WTC11 (cell line): ENCODE measurements around the gene ATP6V0D1. TPM values are rescaled to one million over a fixed set of nuclear protein-coding genes. Genes with fewer than 3 reads are reported as not detected.
A peak's percentile ranks its signal among the peaks of the same experiment; 100 is the strongest.

Experiments
- ATAC-seq: fragments of 200-7000 bp; cut with Tn5 transposase; 2 replicates; pipeline ENCODE4 v1.10.0; 2021; ENCODE audit warnings: mild to moderate bottlenecking, moderate library complexity
- CTCF ChIA-PET: fragments of 300-600 bp; sonication (Branson Sonifier 250); formaldehyde crosslinking; loops from one replicate; lab custom pipeline; 2021; ENCODE audit warnings: antibody characterized with exemption; lab: Charles Lee
- POLR2A ChIA-PET: fragments of 350-600 bp; sonication (Branson Sonifier 250); formaldehyde crosslinking; loops from one replicate; lab custom pipeline; 2021; ENCODE audit warnings: antibody characterized with exemption; lab: Charles Lee
- DNase-seq: peaks from one replicate; pipeline ENCODE4 v3.0.0; 2021; ENCODE audit warnings: low spot score
- H3K27ac Mint-ChIP-seq: 2 replicates; pipeline ENCODE4 v1.8.0; 2021; ENCODE audit warnings: mixed read lengths
- H3K27me3 Mint-ChIP-seq: 2 replicates; pipeline ENCODE4 v1.8.0; 2021; ENCODE audit warnings: low read depth, mild to moderate bottlenecking, moderate library complexity, mixed read lengths
- H3K36me3 Mint-ChIP-seq: 2 replicates; pipeline ENCODE4 v1.8.0; 2021; ENCODE audit warnings: mixed read lengths
- H3K4me1 Mint-ChIP-seq: 2 replicates; pipeline ENCODE4 v1.8.0; 2022; ENCODE audit warnings: mixed read lengths
- H3K4me3 Mint-ChIP-seq: 2 replicates; pipeline ENCODE4 v1.8.0; 2021; ENCODE audit warnings: mild to moderate bottlenecking, moderate library complexity, mixed read lengths
- H3K9me3 Mint-ChIP-seq: 2 replicates; pipeline ENCODE4 v1.8.0; 2021; ENCODE audit warnings: mixed read lengths
- FOXP1 ChIP-seq: sonication (generic); formaldehyde crosslinking; IDR thresholded peaks from 2 replicates; pipeline ENCODE4 v1.8.0; 2022; ENCODE audit warnings: missing genetic modification reagents, mild to moderate bottlenecking, moderate library complexity, borderline replicate concordance
- GRHL2 ChIP-seq: fragments of 250-450 bp; sonication (Bioruptor Pico); IDR thresholded peaks from 2 replicates; pipeline ENCODE4 v1.8.0; 2022; ENCODE audit warnings: mild to moderate bottlenecking, moderate library complexity; ENCODE audit not compliant: insufficient replicate concordance, severe bottlenecking
- KAT7 ChIP-seq: sonication (generic); formaldehyde crosslinking; IDR thresholded peaks from 2 replicates; pipeline ENCODE4 v1.8.1; 2023; ENCODE audit warnings: missing genetic modification reagents, mild to moderate bottlenecking, borderline replicate concordance
- NFATC4 ChIP-seq: fragments of 250-450 bp; sonication (Bioruptor Pico); IDR thresholded peaks from 2 replicates; pipeline ENCODE4 v1.9.0; 2021; ENCODE audit warnings: mild to moderate bottlenecking
- NR3C1 ChIP-seq: sonication (generic); formaldehyde crosslinking; conservative IDR thresholded peaks from 2 replicates; pipeline ENCODE4 v1.8.1; 2023; ENCODE audit warnings: low read depth, mild to moderate bottlenecking, missing genetic modification reagents
- OVOL2 ChIP-seq: fragments of 250-450 bp; sonication (Bioruptor Pico); IDR thresholded peaks from 2 replicates; pipeline ENCODE4 v1.9.0; 2021; ENCODE audit warnings: mild to moderate bottlenecking, borderline replicate concordance
- SMAD3 ChIP-seq: sonication (generic); formaldehyde crosslinking; IDR thresholded peaks from 2 replicates; pipeline ENCODE4 v1.8.0; 2022; ENCODE audit warnings: missing genetic modification reagents, mild to moderate bottlenecking, borderline replicate concordance
- SMAD4 ChIP-seq: sonication (generic); formaldehyde crosslinking; IDR thresholded peaks from 2 replicates; pipeline ENCODE4 v1.8.0; 2022; ENCODE audit warnings: mild to moderate bottlenecking, missing genetic modification reagents
- TP53 ChIP-seq: sonication (generic); formaldehyde crosslinking; IDR thresholded peaks from 2 replicates; pipeline ENCODE4 v1.8.1; 2023; ENCODE audit warnings: mild to moderate bottlenecking, missing genetic modification reagents
- ZBTB21 ChIP-seq: sonication (generic); formaldehyde crosslinking; IDR thresholded peaks from 2 replicates; pipeline ENCODE4 v1.8.1; 2023; ENCODE audit warnings: mild to moderate bottlenecking, missing genetic modification reagents, borderline replicate concordance
- ZNF219 ChIP-seq: sonication (generic); formaldehyde crosslinking; IDR thresholded peaks from 2 replicates; pipeline ENCODE4 v1.8.0; 2023; ENCODE audit warnings: missing genetic modification reagents, mild to moderate bottlenecking, borderline replicate concordance
- ZNF232 ChIP-seq: sonication (generic); formaldehyde crosslinking; IDR thresholded peaks from 2 replicates; pipeline ENCODE4 v1.8.0; 2022; ENCODE audit warnings: mild to moderate bottlenecking, missing genetic modification reagents
- ZNF416 ChIP-seq: fragments of 250-450 bp; sonication (Bioruptor Pico); IDR thresholded peaks from 2 replicates; pipeline ENCODE4 v1.9.0; 2021; ENCODE audit warnings: mild to moderate bottlenecking, inconsistent platforms
- ZNF423 ChIP-seq: fragments of 250-450 bp; sonication (Bioruptor Pico); IDR thresholded peaks from 2 replicates; pipeline ENCODE4 v2.1.2; 2022; ENCODE audit warnings: mild to moderate bottlenecking, moderate library complexity
- total RNA-seq: library from RNA; stranded (reverse); gene quantifications from 3 replicates; pipeline ENCODE4 v1.2.3, GENCODE V29; 2021
- TF ChIP-seq, protein P1 (sequence below): sonication (generic); formaldehyde crosslinking; IDR thresholded peaks from 2 replicates; pipeline ENCODE4 v1.8.0; 2022; ENCODE audit warnings: mild to moderate bottlenecking, missing genetic modification reagents
- TF ChIP-seq, protein P2 (sequence below): sonication (generic); formaldehyde crosslinking; IDR thresholded peaks from 2 replicates; pipeline ENCODE4 v1.8.0; 2023; ENCODE audit warnings: mild to moderate bottlenecking, missing genetic modification reagents
- TF ChIP-seq, protein P3 (sequence below): fragments of 250-450 bp; sonication (Bioruptor Pico); IDR thresholded peaks from 2 replicates; pipeline ENCODE4 v1.9.0; 2021; ENCODE audit warnings: mild to moderate bottlenecking
- TF ChIP-seq, protein P4 (sequence below): sonication (generic); formaldehyde crosslinking; IDR thresholded peaks from 2 replicates; pipeline ENCODE4 v1.8.1; 2023; ENCODE audit warnings: mild to moderate bottlenecking, missing genetic modification reagents, moderate library complexity
- TF ChIP-seq, protein P5 (sequence below): sonication (generic); formaldehyde crosslinking; IDR thresholded peaks from 2 replicates; pipeline ENCODE4 v1.8.1; 2022; ENCODE audit warnings: mild to moderate bottlenecking, missing genetic modification reagents, moderate library complexity, borderline replicate concordance
- TF ChIP-seq, protein P6 (sequence below): sonication (generic); formaldehyde crosslinking; IDR thresholded peaks from 2 replicates; pipeline ENCODE4 v1.8.0; 2022; ENCODE audit warnings: mild to moderate bottlenecking, missing genetic modification reagents
- TF ChIP-seq, protein P7 (sequence below): sonication (generic); formaldehyde crosslinking; IDR thresholded peaks from 2 replicates; pipeline ENCODE4 v1.8.0; 2023; ENCODE audit warnings: missing genetic modification reagents

Gene ATP6V0D1
- total RNA-seq, 1 experiment from 2014 or later, result 44.1 TPM

DNA sequence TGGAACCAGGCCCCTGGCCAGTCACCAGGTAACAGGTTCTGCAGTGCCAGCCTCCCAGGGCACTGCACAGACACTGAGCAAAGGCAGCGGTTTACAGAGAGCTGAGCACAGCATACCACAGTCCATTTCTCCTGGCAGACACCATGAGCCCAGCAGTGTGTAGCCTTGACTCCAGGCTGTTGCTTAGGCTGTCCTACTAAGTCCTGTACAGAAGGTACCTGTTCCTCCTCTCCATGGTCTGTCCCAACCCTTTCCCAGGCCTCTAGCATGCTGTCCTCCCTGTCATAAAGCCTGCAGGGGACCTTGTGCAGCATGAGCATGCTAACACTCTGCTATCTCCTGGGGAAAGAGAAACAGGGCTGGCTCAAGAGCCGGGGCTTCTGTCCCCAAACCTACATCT is 20.0 kb downstream of the ATP6V0D1 start:
- TF ChIP-seq, protein P1, sequence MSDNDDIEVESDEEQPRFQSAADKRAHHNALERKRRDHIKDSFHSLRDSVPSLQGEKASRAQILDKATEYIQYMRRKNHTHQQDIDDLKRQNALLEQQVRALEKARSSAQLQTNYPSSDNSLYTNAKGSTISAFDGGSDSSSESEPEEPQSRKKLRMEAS (CRISPR knock-in tag), result no peak
- TF ChIP-seq ZNF232 (CRISPR knock-in tag) (no peak), NFATC4 (no peak), ZNF423 (CRISPR knock-in tag) (no peak), FOXP1 (CRISPR knock-in tag) (no peak), ZNF219 (CRISPR knock-in tag) (no peak), SMAD4 (CRISPR knock-in tag) (no peak), ZNF416 (CRISPR knock-in tag) (no peak), SMAD3 (CRISPR knock-in tag) (no peak), ZBTB21 (CRISPR knock-in tag) (no peak), KAT7 (CRISPR knock-in tag) (no peak)
- TF ChIP-seq, protein P2, sequence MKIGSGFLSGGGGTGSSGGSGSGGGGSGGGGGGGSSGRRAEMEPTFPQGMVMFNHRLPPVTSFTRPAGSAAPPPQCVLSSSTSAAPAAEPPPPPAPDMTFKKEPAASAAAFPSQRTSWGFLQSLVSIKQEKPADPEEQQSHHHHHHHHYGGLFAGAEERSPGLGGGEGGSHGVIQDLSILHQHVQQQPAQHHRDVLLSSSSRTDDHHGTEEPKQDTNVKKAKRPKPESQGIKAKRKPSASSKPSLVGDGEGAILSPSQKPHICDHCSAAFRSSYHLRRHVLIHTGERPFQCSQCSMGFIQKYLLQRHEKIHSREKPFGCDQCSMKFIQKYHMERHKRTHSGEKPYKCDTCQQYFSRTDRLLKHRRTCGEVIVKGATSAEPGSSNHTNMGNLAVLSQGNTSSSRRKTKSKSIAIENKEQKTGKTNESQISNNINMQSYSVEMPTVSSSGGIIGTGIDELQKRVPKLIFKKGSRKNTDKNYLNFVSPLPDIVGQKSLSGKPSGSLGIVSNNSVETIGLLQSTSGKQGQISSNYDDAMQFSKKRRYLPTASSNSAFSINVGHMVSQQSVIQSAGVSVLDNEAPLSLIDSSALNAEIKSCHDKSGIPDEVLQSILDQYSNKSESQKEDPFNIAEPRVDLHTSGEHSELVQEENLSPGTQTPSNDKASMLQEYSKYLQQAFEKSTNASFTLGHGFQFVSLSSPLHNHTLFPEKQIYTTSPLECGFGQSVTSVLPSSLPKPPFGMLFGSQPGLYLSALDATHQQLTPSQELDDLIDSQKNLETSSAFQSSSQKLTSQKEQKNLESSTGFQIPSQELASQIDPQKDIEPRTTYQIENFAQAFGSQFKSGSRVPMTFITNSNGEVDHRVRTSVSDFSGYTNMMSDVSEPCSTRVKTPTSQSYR, result no peak
- TF ChIP-seq, protein P3, sequence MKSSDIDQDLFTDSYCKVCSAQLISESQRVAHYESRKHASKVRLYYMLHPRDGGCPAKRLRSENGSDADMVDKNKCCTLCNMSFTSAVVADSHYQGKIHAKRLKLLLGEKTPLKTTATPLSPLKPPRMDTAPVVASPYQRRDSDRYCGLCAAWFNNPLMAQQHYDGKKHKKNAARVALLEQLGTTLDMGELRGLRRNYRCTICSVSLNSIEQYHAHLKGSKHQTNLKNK (CRISPR knock-in tag), result no peak
- TF ChIP-seq, protein P4, sequence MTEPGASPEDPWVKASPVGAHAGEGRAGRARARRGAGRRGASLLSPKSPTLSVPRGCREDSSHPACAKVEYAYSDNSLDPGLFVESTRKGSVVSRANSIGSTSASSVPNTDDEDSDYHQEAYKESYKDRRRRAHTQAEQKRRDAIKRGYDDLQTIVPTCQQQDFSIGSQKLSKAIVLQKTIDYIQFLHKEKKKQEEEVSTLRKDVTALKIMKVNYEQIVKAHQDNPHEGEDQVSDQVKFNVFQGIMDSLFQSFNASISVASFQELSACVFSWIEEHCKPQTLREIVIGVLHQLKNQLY (CRISPR knock-in tag), result no peak
- TF ChIP-seq, protein P5, sequence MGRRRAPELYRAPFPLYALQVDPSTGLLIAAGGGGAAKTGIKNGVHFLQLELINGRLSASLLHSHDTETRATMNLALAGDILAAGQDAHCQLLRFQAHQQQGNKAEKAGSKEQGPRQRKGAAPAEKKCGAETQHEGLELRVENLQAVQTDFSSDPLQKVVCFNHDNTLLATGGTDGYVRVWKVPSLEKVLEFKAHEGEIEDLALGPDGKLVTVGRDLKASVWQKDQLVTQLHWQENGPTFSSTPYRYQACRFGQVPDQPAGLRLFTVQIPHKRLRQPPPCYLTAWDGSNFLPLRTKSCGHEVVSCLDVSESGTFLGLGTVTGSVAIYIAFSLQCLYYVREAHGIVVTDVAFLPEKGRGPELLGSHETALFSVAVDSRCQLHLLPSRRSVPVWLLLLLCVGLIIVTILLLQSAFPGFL (CRISPR knock-in tag), result no peak
- TF ChIP-seq, protein P6, sequence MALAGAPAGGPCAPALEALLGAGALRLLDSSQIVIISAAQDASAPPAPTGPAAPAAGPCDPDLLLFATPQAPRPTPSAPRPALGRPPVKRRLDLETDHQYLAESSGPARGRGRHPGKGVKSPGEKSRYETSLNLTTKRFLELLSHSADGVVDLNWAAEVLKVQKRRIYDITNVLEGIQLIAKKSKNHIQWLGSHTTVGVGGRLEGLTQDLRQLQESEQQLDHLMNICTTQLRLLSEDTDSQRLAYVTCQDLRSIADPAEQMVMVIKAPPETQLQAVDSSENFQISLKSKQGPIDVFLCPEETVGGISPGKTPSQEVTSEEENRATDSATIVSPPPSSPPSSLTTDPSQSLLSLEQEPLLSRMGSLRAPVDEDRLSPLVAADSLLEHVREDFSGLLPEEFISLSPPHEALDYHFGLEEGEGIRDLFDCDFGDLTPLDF (CRISPR knock-in tag), result no peak
- TF ChIP-seq, protein P7, sequence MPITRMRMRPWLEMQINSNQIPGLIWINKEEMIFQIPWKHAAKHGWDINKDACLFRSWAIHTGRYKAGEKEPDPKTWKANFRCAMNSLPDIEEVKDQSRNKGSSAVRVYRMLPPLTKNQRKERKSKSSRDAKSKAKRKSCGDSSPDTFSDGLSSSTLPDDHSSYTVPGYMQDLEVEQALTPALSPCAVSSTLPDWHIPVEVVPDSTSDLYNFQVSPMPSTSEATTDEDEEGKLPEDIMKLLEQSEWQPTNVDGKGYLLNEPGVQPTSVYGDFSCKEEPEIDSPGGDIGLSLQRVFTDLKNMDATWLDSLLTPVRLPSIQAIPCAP, result no peak
- no peaks in the 10 kb centered on the region for H3K27me3 Mint-ChIP-seq
- CTCF ChIA-PET, result interaction anchor here (0.7 to 2.1 kb wide), 4 partner anchors 21 to 62 kb away, joined by 3 to 11 read pairs (median 5); no protein-coding TSS in a partner anchor

DNA sequence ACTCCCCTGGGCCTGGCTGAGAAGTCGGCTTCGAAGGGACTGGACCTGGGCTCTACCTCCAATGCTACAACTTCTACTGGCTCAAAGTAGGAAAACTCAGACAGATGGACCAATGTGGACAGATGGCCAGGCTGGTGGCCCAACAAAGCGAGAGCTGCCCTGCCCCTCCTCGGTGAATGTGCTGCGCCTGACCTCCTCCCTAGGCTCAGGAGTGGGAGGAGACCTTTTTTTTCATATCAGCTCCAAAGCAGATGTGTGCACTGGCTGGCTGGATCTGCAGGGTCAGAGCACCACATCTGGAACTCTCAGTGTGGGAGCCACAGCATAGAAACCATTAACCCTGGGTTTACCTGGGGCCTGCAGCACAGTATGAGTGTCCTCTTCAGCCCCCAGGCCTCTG is 20.8 kb downstream of the ATP6V0D1 start:
- no peak for ATAC-seq
- ChIA-PET POLR2A (no interaction called here), CTCF (interaction anchor here (0.6 to 2.1 kb wide), 3 partner anchors 15 to 346 kb away, joined by 3 to 11 read pairs (median 4); no protein-coding TSS in a partner anchor)
- Mint-ChIP-seq H3K27ac (peak overlapping the region; percentile 76; the same call in 1 of the 2 replicates), H3K4me3 (no peak overlapping the region), H3K27me3 (no peaks in the 10 kb centered on the region), H3K9me3 (no peaks in the 10 kb centered on the region), H3K4me1 (0 out of 2 replicates have a peak, but pooled peaks cover 5% of the 10 kb centered on the region), H3K36me3 (no peaks in the 10 kb centered on the region)
- TF ChIP-seq TP53, result no peak
- TF ChIP-seq OVOL2 (CRISPR knock-in tag), result no peak
- no peak for TF ChIP-seq FOXP1 (CRISPR knock-in tag)
- no peak for TF ChIP-seq NR3C1 (CRISPR knock-in tag)
- no peak for TF ChIP-seq GRHL2
- no peak for TF ChIP-seq ZNF423 (CRISPR knock-in tag)
- no peak for DNase-seq

More for the DNA sequence above, 20.0 kb downstream of the ATP6V0D1 start:
- DNase-seq, result no peak
- no peak for ATAC-seq
- H3K27ac Mint-ChIP-seq, result no peak overlapping the region
- no peaks in the 10 kb centered on the region for H3K36me3 Mint-ChIP-seq
- H3K4me1 Mint-ChIP-seq, result peaks cover 10% of the 10 kb centered on the region
- H3K9me3 Mint-ChIP-seq, result no peaks in the 10 kb centered on the region
- POLR2A ChIA-PET, result no interaction called here
- no peak overlapping the region for H3K4me3 Mint-ChIP-seq
